ENCODE measurements around the gene CCSER2.

CCSER2 gene

DNA sequence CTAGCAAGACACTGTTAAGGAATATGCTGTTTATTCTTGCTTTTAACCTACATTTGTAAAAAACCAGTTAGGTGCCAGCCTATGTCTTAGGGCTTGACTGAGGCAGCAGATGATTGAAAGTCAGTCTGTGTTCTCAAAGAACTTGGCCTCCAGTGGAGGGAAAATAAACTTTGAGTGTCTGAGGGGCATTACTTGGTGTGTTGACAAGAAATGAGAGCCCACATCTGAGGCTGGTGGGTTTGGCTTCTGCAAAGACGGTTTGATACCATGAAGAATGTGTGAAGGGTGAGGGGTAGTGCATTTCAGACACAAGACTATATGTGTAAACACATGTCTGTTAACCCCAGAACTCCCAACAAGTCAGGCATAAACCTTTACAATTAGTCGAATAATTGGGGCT, 28.5 kb downstream of the CCSER2 start:
- no peak for DNase-seq (ENCODE audit: low spot score)
- TF ChIP-seq, protein P1, sequence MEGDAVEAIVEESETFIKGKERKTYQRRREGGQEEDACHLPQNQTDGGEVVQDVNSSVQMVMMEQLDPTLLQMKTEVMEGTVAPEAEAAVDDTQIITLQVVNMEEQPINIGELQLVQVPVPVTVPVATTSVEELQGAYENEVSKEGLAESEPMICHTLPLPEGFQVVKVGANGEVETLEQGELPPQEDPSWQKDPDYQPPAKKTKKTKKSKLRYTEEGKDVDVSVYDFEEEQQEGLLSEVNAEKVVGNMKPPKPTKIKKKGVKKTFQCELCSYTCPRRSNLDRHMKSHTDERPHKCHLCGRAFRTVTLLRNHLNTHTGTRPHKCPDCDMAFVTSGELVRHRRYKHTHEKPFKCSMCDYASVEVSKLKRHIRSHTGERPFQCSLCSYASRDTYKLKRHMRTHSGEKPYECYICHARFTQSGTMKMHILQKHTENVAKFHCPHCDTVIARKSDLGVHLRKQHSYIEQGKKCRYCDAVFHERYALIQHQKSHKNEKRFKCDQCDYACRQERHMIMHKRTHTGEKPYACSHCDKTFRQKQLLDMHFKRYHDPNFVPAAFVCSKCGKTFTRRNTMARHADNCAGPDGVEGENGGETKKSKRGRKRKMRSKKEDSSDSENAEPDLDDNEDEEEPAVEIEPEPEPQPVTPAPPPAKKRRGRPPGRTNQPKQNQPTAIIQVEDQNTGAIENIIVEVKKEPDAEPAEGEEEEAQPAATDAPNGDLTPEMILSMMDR (IDR thresholded peaks at IDR 0.05) = no peak
- H3K4me3 ChIP-seq = no peak overlapping the region
- no peak overlapping the region for H3K27ac ChIP-seq

DNA sequence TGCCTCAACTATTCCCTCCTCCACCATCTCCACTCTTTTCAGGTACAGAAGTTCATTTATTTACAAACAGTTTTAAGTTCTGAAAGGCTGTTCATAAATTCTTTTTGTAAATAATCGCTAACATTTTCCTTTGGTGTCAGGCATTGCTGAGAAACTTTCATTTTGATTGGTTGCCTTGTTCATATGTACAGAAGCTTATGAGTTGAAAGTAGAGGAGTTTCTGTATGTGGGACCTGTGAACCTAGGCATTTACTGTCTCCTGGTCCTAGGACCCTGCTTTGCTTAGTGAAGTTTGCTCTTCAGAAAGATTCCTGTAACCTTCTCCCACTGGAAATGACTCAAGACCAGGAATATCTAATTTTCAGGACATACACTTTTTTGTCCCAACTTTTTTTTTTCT, 30.4 kb downstream of the CCSER2 start:
- no peak for DNase-seq (ENCODE audit: low spot score)
- H3K27ac ChIP-seq = no peak overlapping the region
- H3K4me3 ChIP-seq = no peak overlapping the region
- TF ChIP-seq, protein P1 (IDR thresholded peaks at IDR 0.05) = no peak

DNA sequence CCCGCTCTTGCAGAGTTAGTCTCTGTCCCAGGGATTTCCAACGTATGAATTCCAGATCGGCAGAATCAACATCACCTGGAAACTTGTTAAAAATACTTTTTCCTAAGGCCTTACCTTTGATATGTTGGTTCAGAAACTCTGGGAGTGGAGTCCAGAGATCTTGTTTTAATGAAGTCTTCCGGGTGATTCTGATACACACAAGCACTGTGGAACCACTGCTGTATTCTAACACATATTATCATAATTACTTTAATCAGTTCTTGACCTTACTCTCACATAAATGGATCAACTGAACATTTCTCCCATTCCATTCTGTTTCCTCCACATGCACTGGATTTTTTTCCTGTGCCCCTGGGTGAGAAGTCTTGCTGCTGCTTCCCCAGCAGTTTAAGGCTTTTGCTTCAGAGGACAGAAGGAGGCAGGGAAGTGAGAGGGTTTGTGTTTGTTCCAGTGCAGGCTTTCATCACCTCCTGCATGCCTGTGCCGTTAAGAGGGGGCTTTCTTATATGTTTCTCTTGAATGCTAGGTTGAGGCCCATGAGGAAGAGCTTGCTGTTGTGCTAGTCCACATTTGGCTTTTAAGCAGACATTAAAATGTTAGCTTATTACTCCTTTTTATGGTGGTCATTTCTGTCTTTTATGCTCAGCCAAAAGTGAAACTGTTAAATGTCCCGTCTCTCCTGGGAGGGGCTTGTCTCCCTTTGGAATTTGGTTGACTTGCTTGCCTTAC, 32.4 kb downstream of the CCSER2 start:
- Histone ChIP-seq H3K4me3 (peak overlapping the region; percentile 56), H3K27ac (no peak overlapping the region)
- TF ChIP-seq, protein P1 (IDR thresholded peaks at IDR 0.05) = no peak
- DNase-seq (ENCODE audit: low spot score) = no peak

DNA sequence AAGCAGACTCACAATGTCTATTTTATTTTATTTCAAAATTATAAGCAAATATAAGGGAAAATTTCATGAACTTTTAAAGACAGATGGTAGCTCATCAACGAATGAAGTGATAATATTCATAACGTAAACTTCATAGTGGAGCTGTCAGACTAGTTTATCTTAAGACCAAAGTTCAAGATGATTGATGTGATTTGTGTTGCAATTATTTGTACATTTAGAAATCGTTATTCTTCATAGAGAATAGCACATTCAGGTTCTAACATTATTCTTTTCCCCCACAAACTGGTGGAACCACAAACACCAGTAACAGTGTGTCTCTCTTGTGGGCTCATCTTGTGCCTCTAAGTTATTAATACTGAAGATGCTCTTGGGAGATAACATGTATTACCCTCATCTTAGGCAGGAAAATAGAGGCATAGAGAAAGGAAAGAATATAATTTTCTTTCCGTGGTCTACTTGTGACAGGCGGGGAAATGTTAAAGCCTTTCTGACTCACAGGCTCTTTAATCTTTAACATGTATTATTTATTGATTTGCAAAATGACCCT, 37.0 kb downstream of the CCSER2 start:
- no peak overlapping the region for H3K27ac ChIP-seq
- TF ChIP-seq, protein P1 (IDR thresholded peaks at IDR 0.05) = no peak
- no peak overlapping the region for H3K4me3 ChIP-seq
- DNase-seq (ENCODE audit: low spot score) = no peak

DNA sequence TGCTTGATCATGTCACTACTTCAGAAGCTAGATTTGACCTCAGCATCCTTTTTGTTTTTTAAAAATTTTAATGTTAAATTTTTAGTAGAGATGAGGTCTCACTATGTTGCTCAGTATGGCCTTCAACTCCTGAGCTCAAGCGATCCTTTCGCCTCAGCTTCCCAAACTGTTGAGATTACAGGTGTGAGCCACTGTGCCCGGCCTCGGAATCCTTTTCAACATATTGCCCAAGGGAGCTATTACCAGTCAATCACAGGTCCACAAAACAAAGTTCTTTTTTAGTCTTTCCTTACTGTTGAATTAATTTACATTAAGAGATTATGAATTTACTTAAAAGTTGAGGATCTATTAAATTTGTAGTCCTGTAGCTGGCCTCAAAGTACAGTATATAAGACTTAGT, 37.7 kb downstream of the CCSER2 start:
- H3K27ac ChIP-seq = no peak overlapping the region
- no peak for DNase-seq (ENCODE audit: low spot score)

DNA sequence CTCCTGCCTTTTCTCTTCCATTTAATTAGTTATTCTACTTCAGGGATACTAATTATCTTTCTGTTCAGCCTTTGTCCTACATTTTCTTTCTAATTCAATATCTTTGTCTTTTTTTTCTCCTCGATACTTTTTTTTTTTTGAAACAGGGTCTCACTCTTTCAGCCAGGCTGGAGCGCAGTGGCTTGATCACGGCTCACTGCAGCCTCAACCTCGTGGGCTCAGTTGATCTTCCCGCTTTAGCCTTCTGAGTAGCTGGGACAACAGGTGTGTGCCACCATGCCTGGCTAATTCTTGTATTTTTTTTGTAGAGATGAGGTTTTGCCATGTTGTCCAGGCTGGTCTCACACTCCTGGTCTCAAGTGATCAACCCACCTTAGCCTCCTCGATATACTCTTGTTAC, 38.9 kb downstream of the CCSER2 start:
- no peak for DNase-seq (ENCODE audit: low spot score)
- TF ChIP-seq, protein P1 (IDR thresholded peaks at IDR 0.05) = no peak
- no peak overlapping the region for H3K4me3 ChIP-seq
- no peak overlapping the region for H3K27ac ChIP-seq

More for the DNA sequence above, 37.7 kb downstream of the CCSER2 start:
- TF ChIP-seq, protein P1 (IDR thresholded peaks at IDR 0.05) = no peak
- no peak overlapping the region for H3K4me3 ChIP-seq

DNA sequence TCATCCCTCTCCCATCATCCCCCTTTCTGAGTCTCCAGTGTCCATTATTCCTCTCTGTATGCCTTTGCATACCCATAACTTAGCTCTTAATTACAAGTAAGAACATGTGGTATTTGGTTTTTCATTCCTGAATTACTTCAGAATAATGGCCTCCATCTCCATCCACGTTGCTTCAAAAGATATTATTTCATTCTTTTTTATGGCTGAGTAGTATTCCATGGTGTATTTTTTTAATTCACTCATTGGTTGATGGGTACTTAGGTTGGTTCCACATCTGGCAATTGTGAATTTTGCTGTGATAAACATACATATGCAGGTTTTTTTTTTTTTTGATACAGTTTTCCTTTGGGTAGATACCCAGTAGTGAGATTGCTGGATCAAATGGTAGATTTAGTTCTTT, 40.4 kb downstream of the CCSER2 start:
- Histone ChIP-seq H3K4me3 (no peak overlapping the region), H3K27ac (no peak overlapping the region)
- TF ChIP-seq, protein P1 (IDR thresholded peaks at IDR 0.05) = no peak
- DNase-seq (ENCODE audit: low spot score) = no peak
